ENCODE data around the gene SPRED1.

SPRED1 gene

DNA sequence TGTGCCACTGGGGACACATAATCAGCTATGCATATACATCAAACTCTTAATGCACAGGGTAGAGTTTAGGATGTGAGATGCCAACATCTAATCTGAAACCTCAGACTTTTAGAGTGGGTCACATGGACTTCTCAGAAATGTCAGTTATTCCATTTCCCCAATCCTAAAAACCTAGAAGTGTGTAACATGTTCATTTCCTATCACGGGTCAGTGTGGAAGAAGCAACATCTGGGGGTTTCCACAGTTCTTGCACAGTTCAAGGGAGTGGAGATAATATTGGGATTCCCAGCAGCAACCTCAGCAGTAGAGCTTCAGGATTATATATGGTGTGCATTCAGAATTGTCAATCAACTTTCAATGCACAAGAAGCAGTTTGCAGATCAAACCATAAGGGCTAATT is 44.4 kb upstream of the SPRED1 start:
- Histone ChIP-seq H3K4me3 (ENCODE audit: low read length, poor library complexity, severe bottlenecking) (no peak overlapping the region), H3K9me2 (replicated peaks; ENCODE audit: low read depth, low read length) (no peaks in the 10 kb centered on the region), H3K9me3 (ENCODE audit: insufficient read depth, low read depth, low read length) (no peaks in the 10 kb centered on the region), H4K20me1 (ENCODE audit: insufficient read depth, low read length, poor library complexity, severe bottlenecking) (no peaks in the 10 kb centered on the region), H3F3A (ENCODE audit: low read depth) (no peaks in the 10 kb centered on the region), H3K4me2 (ENCODE audit: low read depth, low read length, poor library complexity, severe bottlenecking) (no peak overlapping the region), H3K79me2 (ENCODE audit: insufficient read depth, low read length) (no peaks in the 10 kb centered on the region), H3K27me3 (ENCODE audit: insufficient read depth, low read length, poor library complexity, severe bottlenecking) (peaks cover 9% of the 10 kb centered on the region), H2AFZ (ENCODE audit: low read length) (no peak overlapping the region), H3K9ac (ENCODE audit: low read depth, low read length, poor library complexity, severe bottlenecking) (no peak overlapping the region), H3K4me1 (ENCODE audit: insufficient read depth, low read length, poor library complexity, severe bottlenecking) (peaks cover 9% of the 10 kb centered on the region), H3K36me3 (ENCODE audit: insufficient read depth, low read length) (no peaks in the 10 kb centered on the region)
- no peak for TF ChIP-seq EZH2phosphoT487 (IDR thresholded peaks at IDR 0.05; ENCODE audit: borderline replicate concordance)
- TF ChIP-seq, protein P1, sequence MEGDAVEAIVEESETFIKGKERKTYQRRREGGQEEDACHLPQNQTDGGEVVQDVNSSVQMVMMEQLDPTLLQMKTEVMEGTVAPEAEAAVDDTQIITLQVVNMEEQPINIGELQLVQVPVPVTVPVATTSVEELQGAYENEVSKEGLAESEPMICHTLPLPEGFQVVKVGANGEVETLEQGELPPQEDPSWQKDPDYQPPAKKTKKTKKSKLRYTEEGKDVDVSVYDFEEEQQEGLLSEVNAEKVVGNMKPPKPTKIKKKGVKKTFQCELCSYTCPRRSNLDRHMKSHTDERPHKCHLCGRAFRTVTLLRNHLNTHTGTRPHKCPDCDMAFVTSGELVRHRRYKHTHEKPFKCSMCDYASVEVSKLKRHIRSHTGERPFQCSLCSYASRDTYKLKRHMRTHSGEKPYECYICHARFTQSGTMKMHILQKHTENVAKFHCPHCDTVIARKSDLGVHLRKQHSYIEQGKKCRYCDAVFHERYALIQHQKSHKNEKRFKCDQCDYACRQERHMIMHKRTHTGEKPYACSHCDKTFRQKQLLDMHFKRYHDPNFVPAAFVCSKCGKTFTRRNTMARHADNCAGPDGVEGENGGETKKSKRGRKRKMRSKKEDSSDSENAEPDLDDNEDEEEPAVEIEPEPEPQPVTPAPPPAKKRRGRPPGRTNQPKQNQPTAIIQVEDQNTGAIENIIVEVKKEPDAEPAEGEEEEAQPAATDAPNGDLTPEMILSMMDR (conservative IDR thresholded peaks at IDR 0.05; ENCODE audit: low read length) = no peak

DNA sequence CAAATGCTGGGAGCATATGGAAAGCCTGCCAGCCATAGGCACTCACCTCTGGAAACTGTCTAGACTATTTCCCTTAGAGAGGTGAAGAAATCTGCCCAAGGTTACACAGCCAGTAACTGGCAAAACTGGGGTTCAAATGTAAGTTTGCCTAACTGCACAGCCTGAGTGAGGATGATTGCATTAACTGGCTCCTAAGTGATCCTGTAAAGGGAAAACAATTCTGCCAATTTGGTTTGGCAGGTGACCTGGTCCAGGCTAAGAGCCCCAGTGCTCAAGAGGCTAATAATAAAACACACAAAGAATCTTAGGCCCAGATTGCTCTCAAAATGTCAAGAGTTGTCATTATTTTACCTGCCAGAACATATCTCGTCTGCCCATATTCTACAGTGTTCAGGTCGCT is 43.9 kb upstream of the SPRED1 start:
- Histone ChIP-seq H2AFZ (ENCODE audit: low read length) (no peak overlapping the region), H3K4me3 (ENCODE audit: low read length, poor library complexity, severe bottlenecking) (no peak overlapping the region), H3K4me2 (ENCODE audit: low read depth, low read length, poor library complexity, severe bottlenecking) (no peak overlapping the region), H4K20me1 (ENCODE audit: insufficient read depth, low read length, poor library complexity, severe bottlenecking) (no peaks in the 10 kb centered on the region), H3K36me3 (ENCODE audit: insufficient read depth, low read length) (no peaks in the 10 kb centered on the region), H3K4me1 (ENCODE audit: insufficient read depth, low read length, poor library complexity, severe bottlenecking) (peaks cover 9% of the 10 kb centered on the region), H3K27me3 (ENCODE audit: insufficient read depth, low read length, poor library complexity, severe bottlenecking) (peaks cover 15% of the 10 kb centered on the region), H3K9me2 (replicated peaks; ENCODE audit: low read depth, low read length) (no peaks in the 10 kb centered on the region), H3F3A (ENCODE audit: low read depth) (no peaks in the 10 kb centered on the region), H3K9ac (ENCODE audit: low read depth, low read length, poor library complexity, severe bottlenecking) (no peak overlapping the region), H3K79me2 (ENCODE audit: insufficient read depth, low read length) (no peaks in the 10 kb centered on the region), H3K9me3 (ENCODE audit: insufficient read depth, low read depth, low read length) (no peaks in the 10 kb centered on the region)
- TF ChIP-seq EZH2phosphoT487 (IDR thresholded peaks at IDR 0.05; ENCODE audit: borderline replicate concordance) = no peak
- TF ChIP-seq, protein P1 (conservative IDR thresholded peaks at IDR 0.05; ENCODE audit: low read length) = no peak

GRCh38 chr15:38211249-38211648 is 41.4 kb upstream of the SPRED1 start:
- no peaks in the 10 kb centered on the region for H3K9me2 ChIP-seq (replicated peaks; ENCODE audit: low read depth, low read length)
- no peaks in the 10 kb centered on the region for H3K9me3 ChIP-seq (ENCODE audit: insufficient read depth, low read depth, low read length)
- H3K36me3 ChIP-seq (ENCODE audit: insufficient read depth, low read length) = no peaks in the 10 kb centered on the region
- no peak for TF ChIP-seq EZH2phosphoT487 (IDR thresholded peaks at IDR 0.05; ENCODE audit: borderline replicate concordance)
- TF ChIP-seq, protein P1 (conservative IDR thresholded peaks at IDR 0.05; ENCODE audit: low read length) = no peak
- H3K79me2 ChIP-seq (ENCODE audit: insufficient read depth, low read length) = no peaks in the 10 kb centered on the region
- no peak overlapping the region for H3K9ac ChIP-seq (ENCODE audit: low read depth, low read length, poor library complexity, severe bottlenecking)
- no peak overlapping the region for H3K4me3 ChIP-seq (ENCODE audit: low read length, poor library complexity, severe bottlenecking)
- H2AFZ ChIP-seq (ENCODE audit: low read length) = no peak overlapping the region
- no peak overlapping the region for H3K4me2 ChIP-seq (ENCODE audit: low read depth, low read length, poor library complexity, severe bottlenecking)
- H3K27me3 ChIP-seq (ENCODE audit: insufficient read depth, low read length, poor library complexity, severe bottlenecking) = peaks cover 39% of the 10 kb centered on the region
- H4K20me1 ChIP-seq (ENCODE audit: insufficient read depth, low read length, poor library complexity, severe bottlenecking) = no peaks in the 10 kb centered on the region
- peaks cover 5% of the 10 kb centered on the region for H3K4me1 ChIP-seq (ENCODE audit: insufficient read depth, low read length, poor library complexity, severe bottlenecking)
- no peaks in the 10 kb centered on the region for H3F3A ChIP-seq (ENCODE audit: low read depth)
